HEK293 (cell line): Measurements from ENCODE around the gene KLF11.

ENCODE experiments used
- EGR2 ChIP-seq: fragments of 450-650 bp; formaldehyde crosslinking; IDR thresholded peaks from 2 replicates; pipeline ENCODE4 v1.5.1; 2016; ENCODE audit warnings: low read depth, missing biosample characterization, missing genetic modification characterization
- FEZF1 ChIP-seq: fragments of 450-650 bp; formaldehyde crosslinking; IDR thresholded peaks from 2 replicates; pipeline ENCODE4 v1.5.1; 2016; ENCODE audit warnings: missing biosample characterization, missing genetic modification characterization
- GFI1B ChIP-seq: fragments of 450-650 bp; formaldehyde crosslinking; IDR thresholded peaks from 2 replicates; pipeline ENCODE4 v1.5.1; 2016; ENCODE audit warnings: missing biosample characterization, missing genetic modification characterization
- KLF7 ChIP-seq: fragments of 450-650 bp; formaldehyde crosslinking; IDR thresholded peaks from 2 replicates; pipeline ENCODE4 v1.5.1; 2016; ENCODE audit warnings: missing biosample characterization, missing genetic modification characterization, borderline replicate concordance
- KLF9 ChIP-seq: fragments of 450-650 bp; formaldehyde crosslinking; IDR thresholded peaks from 2 replicates; pipeline ENCODE4 v1.5.1; 2016; ENCODE audit warnings: missing biosample characterization, missing genetic modification characterization, low read depth
- ZBTB8A ChIP-seq: fragments of 450-650 bp; formaldehyde crosslinking; IDR thresholded peaks from 2 replicates; pipeline ENCODE4 v1.5.1; 2016; ENCODE audit warnings: missing biosample characterization, missing genetic modification characterization
- ZEB2 ChIP-seq: fragments of 450-650 bp; formaldehyde crosslinking; IDR thresholded peaks from 2 replicates; pipeline ENCODE4 v1.5.1; 2016; ENCODE audit warnings: missing biosample characterization, missing genetic modification characterization
- ZNF274 ChIP-seq, 2 experiments: fragments of 200-500 bp in 1 of 2; fragments of 450-650 bp in 1 of 2; sonication (Bioruptor generic) in 1 of 2; formaldehyde crosslinking in 1 of 2; IDR thresholded peaks; 2 replicates each; pipeline versions ENCODE4 v1.5.1 to v1.6.1; 2014 to 2016; ENCODE audit warnings: borderline replicate concordance in 1 of 2, inconsistent platforms in 1 of 2, low read length in 1 of 2, missing biosample characterization in 1 of 2, missing genetic modification characterization in 1 of 2
- ZNF341 ChIP-seq: fragments of 450-650 bp; formaldehyde crosslinking; IDR thresholded peaks from 2 replicates; pipeline ENCODE4; 2016; ENCODE audit warnings: low read depth, missing biosample characterization, missing genetic modification characterization
- ZNF350 ChIP-seq: fragments of 450-650 bp; formaldehyde crosslinking; IDR thresholded peaks from 2 replicates; pipeline ENCODE4 v1.5.0; 2017; ENCODE audit warnings: missing biosample characterization, mild to moderate bottlenecking, missing genetic modification characterization
- ZNF37A ChIP-seq: fragments of 450-650 bp; IDR thresholded peaks from 2 replicates; pipeline ENCODE4 v1.5.1; 2018; ENCODE audit warnings: missing biosample characterization, missing genetic modification characterization
- ZNF626 ChIP-seq: fragments of 450-650 bp; sonication (Bioruptor Pico); formaldehyde crosslinking; IDR thresholded peaks from 2 replicates; pipeline ENCODE4 v1.5.1; 2018; ENCODE audit warnings: missing biosample characterization, missing genetic modification characterization, inconsistent platforms
- ZNF670 ChIP-seq: fragments of 450-650 bp; formaldehyde crosslinking; IDR thresholded peaks from 2 replicates; pipeline ENCODE4 v1.5.1; 2016; ENCODE audit warnings: missing biosample characterization, missing genetic modification characterization, low read depth
- ZNF791 ChIP-seq: fragments of 450-650 bp; formaldehyde crosslinking; IDR thresholded peaks from 2 replicates; pipeline ENCODE4 v1.5.1; 2016; ENCODE audit warnings: missing biosample characterization, missing genetic modification characterization
- ZSCAN30 ChIP-seq: fragments of 450-650 bp; IDR thresholded peaks from 2 replicates; pipeline ENCODE4 v1.5.1; 2018; ENCODE audit warnings: missing biosample characterization, mild to moderate bottlenecking, missing genetic modification characterization, moderate library complexity
- TF ChIP-seq, protein P1 (sequence below): fragments of 450-650 bp; formaldehyde crosslinking; IDR thresholded peaks from 2 replicates; pipeline ENCODE4 v1.5.1; 2016; ENCODE audit warnings: missing biosample characterization, missing genetic modification characterization
- TF ChIP-seq, protein P2 (sequence below): fragments of 450-650 bp; formaldehyde crosslinking; IDR thresholded peaks from 2 replicates; pipeline ENCODE4 v1.5.1; 2017; ENCODE audit warnings: missing biosample characterization, missing genetic modification characterization
- TF ChIP-seq, protein P3 (sequence below): sonication (generic); formaldehyde crosslinking; IDR thresholded peaks from 2 replicates; pipeline ENCODE4 v1.8.1; 2022; ENCODE audit warnings: mild to moderate bottlenecking, moderate library complexity, missing genetic modification reagents
- TF ChIP-seq, protein P4 (sequence below): fragments of 450-650 bp; formaldehyde crosslinking; IDR thresholded peaks from 2 replicates; pipeline ENCODE4 v1.5.1; 2016; ENCODE audit warnings: missing biosample characterization, missing genetic modification characterization
- TF ChIP-seq, protein P5 (sequence below): fragments of 450-650 bp; formaldehyde crosslinking; IDR thresholded peaks from 2 replicates; pipeline ENCODE4 v1.5.1; 2017; ENCODE audit warnings: missing biosample characterization, missing genetic modification characterization
- TF ChIP-seq, protein P6 (sequence below): fragments of 450-650 bp; formaldehyde crosslinking; IDR thresholded peaks from 2 replicates; pipeline ENCODE4 v1.5.1; 2016; ENCODE audit warnings: missing biosample characterization, missing genetic modification characterization
- TF ChIP-seq, protein P7 (sequence below): fragments of 450-650 bp; formaldehyde crosslinking; IDR thresholded peaks from 2 replicates; pipeline ENCODE4; 2016; ENCODE audit warnings: missing biosample characterization, missing genetic modification characterization

The KLF11 gene

DNA sequence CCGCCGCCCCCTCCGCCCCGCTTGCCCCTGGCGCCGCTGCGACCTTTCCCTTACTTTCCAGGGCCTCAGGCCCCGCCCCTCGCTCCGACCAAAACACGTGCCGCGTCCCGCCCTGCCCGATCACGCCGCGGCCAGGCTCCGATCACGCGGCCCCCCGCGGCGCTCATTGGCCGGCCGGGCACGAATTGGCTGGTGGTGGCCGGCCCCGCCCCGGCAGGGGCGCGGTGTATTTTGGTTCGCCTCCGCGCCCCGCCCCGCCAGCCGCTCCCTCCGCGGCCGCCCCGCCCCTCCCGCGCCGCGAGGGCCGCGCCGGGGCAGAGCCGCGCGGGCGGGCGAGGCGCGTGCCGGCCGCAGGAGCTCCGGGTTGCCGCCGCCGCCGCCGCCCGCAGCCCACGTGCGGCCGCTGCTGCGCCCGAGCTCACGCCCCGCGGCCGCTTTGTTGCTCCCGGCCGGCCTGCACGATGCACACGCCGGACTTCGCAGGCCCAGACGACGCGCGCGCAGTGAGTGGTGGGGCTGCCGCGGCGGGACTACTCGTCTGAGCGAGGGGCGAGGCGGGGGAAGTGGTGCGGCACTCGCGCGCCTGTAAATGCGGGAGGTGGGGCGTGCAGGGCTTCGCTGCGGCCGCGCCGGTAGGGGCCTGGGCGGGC is at the start of gene KLF11 (continued):
- TF ChIP-seq ZBTB8A (tag by site-specific recombination) (peak; percentile 62), ZNF626 (tag by site-specific recombination) (no peak), ZEB2 (tag by site-specific recombination) (no peak), ZNF37A (tag by site-specific recombination) (no peak), ZNF350 (tag by site-specific recombination) (no peak), FEZF1 (tag by site-specific recombination) (no peak), GFI1B (no peak), ZSCAN30 (peak; percentile 15; the same call in 1 of the 2 replicates), KLF7 (tag by site-specific recombination) (no peak), KLF9 (tag by site-specific recombination) (no peak), ZNF274 (IDR thresholded peaks at IDR 0.05; ENCODE audit: low read length) (no peak), ZNF274 (tag by site-specific recombination; IDR thresholded peaks at IDR 0.05; ENCODE audit: borderline replicate concordance) (no peak), EGR2 (tag by site-specific recombination) (no peak), ZNF341 (tag by site-specific recombination) (no peak), ZNF670 (tag by site-specific recombination) (no peak), ZNF791 (tag by site-specific recombination) (no peak)
- TF ChIP-seq, protein P1, sequence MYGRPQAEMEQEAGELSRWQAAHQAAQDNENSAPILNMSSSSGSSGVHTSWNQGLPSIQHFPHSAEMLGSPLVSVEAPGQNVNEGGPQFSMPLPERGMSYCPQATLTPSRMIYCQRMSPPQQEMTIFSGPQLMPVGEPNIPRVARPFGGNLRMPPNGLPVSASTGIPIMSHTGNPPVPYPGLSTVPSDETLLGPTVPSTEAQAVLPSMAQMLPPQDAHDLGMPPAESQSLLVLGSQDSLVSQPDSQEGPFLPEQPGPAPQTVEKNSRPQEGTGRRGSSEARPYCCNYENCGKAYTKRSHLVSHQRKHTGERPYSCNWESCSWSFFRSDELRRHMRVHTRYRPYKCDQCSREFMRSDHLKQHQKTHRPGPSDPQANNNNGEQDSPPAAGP: 0 out of 2 replicates have a peak, but pooled peaks have one; percentile 18
- TF ChIP-seq, protein P2, sequence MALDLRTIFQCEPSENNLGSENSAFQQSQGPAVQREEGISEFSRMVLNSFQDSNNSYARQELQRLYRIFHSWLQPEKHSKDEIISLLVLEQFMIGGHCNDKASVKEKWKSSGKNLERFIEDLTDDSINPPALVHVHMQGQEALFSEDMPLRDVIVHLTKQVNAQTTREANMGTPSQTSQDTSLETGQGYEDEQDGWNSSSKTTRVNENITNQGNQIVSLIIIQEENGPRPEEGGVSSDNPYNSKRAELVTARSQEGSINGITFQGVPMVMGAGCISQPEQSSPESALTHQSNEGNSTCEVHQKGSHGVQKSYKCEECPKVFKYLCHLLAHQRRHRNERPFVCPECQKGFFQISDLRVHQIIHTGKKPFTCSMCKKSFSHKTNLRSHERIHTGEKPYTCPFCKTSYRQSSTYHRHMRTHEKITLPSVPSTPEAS: no peak
- TF ChIP-seq, protein P3, sequence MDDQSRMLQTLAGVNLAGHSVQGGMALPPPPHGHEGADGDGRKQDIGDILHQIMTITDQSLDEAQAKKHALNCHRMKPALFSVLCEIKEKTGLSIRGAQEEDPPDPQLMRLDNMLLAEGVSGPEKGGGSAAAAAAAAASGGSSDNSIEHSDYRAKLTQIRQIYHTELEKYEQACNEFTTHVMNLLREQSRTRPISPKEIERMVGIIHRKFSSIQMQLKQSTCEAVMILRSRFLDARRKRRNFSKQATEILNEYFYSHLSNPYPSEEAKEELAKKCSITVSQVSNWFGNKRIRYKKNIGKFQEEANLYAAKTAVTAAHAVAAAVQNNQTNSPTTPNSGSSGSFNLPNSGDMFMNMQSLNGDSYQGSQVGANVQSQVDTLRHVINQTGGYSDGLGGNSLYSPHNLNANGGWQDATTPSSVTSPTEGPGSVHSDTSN (CRISPR knock-in tag): no peak
- TF ChIP-seq, protein P4, sequence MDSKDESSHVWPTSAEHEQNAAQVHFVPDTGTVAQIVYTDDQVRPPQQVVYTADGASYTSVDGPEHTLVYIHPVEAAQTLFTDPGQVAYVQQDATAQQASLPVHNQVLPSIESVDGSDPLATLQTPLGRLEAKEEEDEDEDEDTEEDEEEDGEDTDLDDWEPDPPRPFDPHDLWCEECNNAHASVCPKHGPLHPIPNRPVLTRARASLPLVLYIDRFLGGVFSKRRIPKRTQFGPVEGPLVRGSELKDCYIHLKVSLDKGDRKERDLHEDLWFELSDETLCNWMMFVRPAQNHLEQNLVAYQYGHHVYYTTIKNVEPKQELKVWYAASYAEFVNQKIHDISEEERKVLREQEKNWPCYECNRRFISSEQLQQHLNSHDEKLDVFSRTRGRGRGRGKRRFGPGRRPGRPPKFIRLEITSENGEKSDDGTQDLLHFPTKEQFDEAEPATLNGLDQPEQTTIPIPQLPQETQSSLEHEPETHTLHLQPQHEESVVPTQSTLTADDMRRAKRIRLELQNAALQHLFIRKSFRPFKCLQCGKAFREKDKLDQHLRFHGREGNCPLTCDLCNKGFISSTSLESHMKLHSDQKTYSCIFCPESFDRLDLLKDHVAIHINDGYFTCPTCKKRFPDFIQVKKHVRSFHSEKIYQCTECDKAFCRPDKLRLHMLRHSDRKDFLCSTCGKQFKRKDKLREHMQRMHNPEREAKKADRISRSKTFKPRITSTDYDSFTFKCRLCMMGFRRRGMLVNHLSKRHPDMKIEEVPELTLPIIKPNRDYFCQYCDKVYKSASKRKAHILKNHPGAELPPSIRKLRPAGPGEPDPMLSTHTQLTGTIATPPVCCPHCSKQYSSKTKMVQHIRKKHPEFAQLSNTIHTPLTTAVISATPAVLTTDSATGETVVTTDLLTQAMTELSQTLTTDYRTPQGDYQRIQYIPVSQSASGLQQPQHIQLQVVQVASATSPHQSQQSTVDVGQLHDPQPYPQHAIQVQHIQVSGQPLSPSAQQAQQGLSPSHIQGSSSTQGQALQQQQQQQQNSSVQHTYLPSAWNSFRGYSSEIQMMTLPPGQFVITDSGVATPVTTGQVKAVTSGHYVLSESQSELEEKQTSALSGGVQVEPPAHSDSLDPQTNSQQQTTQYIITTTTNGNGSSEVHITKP (tag by site-specific recombination): no peak
- TF ChIP-seq, protein P5, sequence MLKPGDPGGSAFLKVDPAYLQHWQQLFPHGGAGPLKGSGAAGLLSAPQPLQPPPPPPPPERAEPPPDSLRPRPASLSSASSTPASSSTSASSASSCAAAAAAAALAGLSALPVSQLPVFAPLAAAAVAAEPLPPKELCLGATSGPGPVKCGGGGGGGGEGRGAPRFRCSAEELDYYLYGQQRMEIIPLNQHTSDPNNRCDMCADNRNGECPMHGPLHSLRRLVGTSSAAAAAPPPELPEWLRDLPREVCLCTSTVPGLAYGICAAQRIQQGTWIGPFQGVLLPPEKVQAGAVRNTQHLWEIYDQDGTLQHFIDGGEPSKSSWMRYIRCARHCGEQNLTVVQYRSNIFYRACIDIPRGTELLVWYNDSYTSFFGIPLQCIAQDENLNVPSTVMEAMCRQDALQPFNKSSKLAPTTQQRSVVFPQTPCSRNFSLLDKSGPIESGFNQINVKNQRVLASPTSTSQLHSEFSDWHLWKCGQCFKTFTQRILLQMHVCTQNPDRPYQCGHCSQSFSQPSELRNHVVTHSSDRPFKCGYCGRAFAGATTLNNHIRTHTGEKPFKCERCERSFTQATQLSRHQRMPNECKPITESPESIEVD (tag by site-specific recombination): no peak
- TF ChIP-seq, protein P6, sequence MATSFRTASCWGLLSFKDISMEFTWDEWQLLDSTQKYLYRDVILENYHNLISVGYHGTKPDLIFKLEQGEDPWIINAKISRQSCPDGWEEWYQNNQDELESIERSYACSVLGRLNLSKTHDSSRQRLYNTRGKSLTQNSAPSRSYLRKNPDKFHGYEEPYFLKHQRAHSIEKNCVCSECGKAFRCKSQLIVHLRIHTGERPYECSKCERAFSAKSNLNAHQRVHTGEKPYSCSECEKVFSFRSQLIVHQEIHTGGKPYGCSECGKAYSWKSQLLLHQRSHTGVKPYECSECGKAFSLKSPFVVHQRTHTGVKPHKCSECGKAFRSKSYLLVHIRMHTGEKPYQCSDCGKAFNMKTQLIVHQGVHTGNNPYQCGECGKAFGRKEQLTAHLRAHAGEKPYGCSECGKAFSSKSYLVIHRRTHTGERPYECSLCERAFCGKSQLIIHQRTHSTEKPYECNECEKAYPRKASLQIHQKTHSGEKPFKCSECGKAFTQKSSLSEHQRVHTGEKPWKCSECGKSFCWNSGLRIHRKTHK (tag by site-specific recombination): no peak
- TF ChIP-seq, protein P7, sequence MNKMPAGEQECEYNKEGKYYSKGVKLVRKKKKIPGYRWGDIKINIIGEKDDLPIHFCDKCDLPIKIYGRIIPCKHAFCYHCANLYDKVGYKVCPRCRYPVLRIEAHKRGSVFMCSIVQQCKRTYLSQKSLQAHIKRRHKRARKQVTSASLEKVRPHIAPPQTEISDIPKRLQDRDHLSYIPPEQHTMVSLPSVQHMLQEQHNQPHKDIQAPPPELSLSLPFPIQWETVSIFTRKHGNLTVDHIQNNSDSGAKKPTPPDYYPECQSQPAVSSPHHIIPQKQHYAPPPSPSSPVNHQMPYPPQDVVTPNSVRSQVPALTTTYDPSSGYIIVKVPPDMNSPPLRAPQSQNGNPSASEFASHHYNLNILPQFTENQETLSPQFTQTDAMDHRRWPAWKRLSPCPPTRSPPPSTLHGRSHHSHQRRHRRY (tag by site-specific recombination): no peak
- TF ChIP-seq, all 188 proteins: peak for 8
